Upper lobe of left lung (tissue), 4 donors: ENCODE results near the gene SF3B1.

Source experiments
- EP300 ChIP-seq, 4 donors: sonication (generic); formaldehyde crosslinking; IDR thresholded peaks; one replicate each; pipeline ENCODE4 v1.5.1; 2017; ENCODE audit warnings: antibody characterized with exemption in 4 of 4, control low read depth in 2 of 4
- POLR2A ChIP-seq, 4 donors: fragments of 450-650 bp; IDR thresholded peaks; one replicate each; pipeline ENCODE4 v1.5.1; 2016 to 2017; ENCODE audit warnings: antibody characterized with exemption in 4 of 4, mild to moderate bottlenecking in 2 of 4
- POLR2AphosphoS5 ChIP-seq, 2 donors: sonication (generic); formaldehyde crosslinking; IDR thresholded peaks; one replicate each; pipeline ENCODE4 v1.5.1; 2017; ENCODE audit warnings: antibody characterized with exemption in 2 of 2
- TF ChIP-seq, protein P1 (sequence below), 6 experiments: fragments of 450-650 bp in 4 of 6; fragments of 200-600 bp in 2 of 6; sonication (generic) in 2 of 6; IDR thresholded peaks; one replicate each; pipeline ENCODE4 v1.5.1; 2016 to 2019; ENCODE audit warnings: antibody characterized with exemption in 6 of 6

DNA sequence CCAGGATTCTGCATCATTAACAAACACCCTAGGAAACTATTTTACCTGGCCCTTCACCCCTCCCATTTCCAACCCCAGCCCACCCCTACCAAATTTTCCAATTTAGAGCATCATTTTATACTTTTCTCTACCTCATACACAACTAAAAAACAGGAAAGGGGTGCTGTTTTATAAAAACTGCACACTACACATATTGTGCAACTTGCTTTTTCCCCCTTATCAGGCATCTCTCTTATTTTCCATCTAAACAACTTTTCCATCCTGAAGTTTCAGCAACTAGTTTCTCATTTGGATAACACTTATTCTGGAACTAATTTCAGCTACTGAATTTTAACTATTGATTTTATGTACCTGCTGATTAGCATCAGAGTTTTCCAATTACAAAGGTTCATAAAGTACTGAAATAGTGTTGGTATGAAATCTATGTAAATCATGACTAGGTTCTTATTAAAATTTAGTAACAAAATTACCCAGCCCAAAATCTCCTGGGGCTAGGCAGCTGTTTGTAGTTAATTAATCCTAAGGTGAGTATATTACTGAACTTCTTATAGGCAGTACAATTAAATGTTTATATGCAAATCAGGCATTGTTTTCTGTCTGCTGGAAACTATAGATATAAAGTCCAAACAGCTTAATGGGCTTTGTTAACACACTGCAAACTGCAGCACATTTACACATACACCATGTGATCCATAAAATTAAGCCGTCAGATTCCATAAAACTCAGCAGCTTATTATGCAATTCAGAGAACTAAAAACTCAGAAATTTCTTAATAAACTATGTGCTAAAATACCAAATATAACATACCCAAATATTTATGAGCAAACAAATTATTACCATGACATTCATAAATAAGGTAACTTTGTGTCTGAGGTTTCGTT lies 7.9 kb downstream of the SF3B1 start:
- TF ChIP-seq, protein P1, sequence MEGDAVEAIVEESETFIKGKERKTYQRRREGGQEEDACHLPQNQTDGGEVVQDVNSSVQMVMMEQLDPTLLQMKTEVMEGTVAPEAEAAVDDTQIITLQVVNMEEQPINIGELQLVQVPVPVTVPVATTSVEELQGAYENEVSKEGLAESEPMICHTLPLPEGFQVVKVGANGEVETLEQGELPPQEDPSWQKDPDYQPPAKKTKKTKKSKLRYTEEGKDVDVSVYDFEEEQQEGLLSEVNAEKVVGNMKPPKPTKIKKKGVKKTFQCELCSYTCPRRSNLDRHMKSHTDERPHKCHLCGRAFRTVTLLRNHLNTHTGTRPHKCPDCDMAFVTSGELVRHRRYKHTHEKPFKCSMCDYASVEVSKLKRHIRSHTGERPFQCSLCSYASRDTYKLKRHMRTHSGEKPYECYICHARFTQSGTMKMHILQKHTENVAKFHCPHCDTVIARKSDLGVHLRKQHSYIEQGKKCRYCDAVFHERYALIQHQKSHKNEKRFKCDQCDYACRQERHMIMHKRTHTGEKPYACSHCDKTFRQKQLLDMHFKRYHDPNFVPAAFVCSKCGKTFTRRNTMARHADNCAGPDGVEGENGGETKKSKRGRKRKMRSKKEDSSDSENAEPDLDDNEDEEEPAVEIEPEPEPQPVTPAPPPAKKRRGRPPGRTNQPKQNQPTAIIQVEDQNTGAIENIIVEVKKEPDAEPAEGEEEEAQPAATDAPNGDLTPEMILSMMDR (IDR thresholded peaks at IDR 0.05), result no peak
- TF ChIP-seq POLR2AphosphoS5 (IDR thresholded peaks at IDR 0.05) (no peak), POLR2A (IDR thresholded peaks at IDR 0.05) (no peak), EP300 (IDR thresholded peaks at IDR 0.05) (no peak)
